H1 (cell line): ENCODE results near the gene PTRH1. TPM values are rescaled to one million over a fixed set of nuclear protein-coding genes. Genes with fewer than 3 reads are reported as not detected.

Experiments
- PHF8 ChIP-seq: fragments of 200-600 bp; sonication (generic); conservative IDR thresholded peaks from 2 replicates; pipeline ENCODE4 v1.7.1; 2012; ENCODE audit warnings: low read depth, mild to moderate bottlenecking, inconsistent platforms, low read length, moderate library complexity
- POLR2A ChIP-seq, 2 experiments: IDR thresholded peaks; 1 replicate in 1 of 2; 2 replicates in 1 of 2; pipeline ENCODE4 v1.6.1; 2011; ENCODE audit warnings: low read depth in 2 of 2, low read length in 2 of 2, mild to moderate bottlenecking in 2 of 2; ENCODE audit errors: control extremely low read depth in 1 of 2
- SAP30 ChIP-seq: fragments of 300-600 bp; sonication (generic); IDR thresholded peaks from 2 replicates; pipeline ENCODE4 v1.7.1; 2012; ENCODE audit warnings: low read length, moderate library complexity, mild to moderate bottlenecking, inconsistent platforms; ENCODE audit not compliant: insufficient read depth, insufficient replicate concordance
- polyA plus RNA-seq, 7 experiments: library from polyadenylated mRNA; depleted of rRNA in 3 of 7; stranded (reverse) in 5 of 7; unstranded in 2 of 7; fragments of >200 nt in 5 of 7; fragments of 200-250 nt in 2 of 7; gene quantifications; 1 replicate in 5 of 7; 2 replicates in 1 of 7; 4 replicates in 1 of 7; pipeline versions ENCODE4 v1.2.1 to v1.2.3, GENCODE V29; 2011 to 2013; ENCODE audit warnings: missing spikeins in 2 of 7, mixed read lengths in 2 of 7
- total RNA-seq: library from RNA; stranded (reverse); fragmentation: NEBNext Ultra II Directional; extraction: Animal tissue kit (Norgen Biotek cat#: 25700); gene quantifications from 2 replicates; pipeline ENCODE4 v1.2.1, GENCODE V29; 2021

PTRH1 gene
- total and polyA plus RNA-seq, 2 of the 8 experiments (the other 6 are each of a cell fraction or from before 2014, with no cell fraction given): 11.1 to 19.8 TPM

- TF ChIP-seq PHF8: no peak
- no peak for TF ChIP-seq SAP30
- no peak for TF ChIP-seq POLR2A (IDR thresholded peaks at IDR 0.05; ENCODE audit: control extremely low read depth in 1 of 2, low read depth in 2 of 2, low read length in 2 of 2)
Observed at GRCh38 chr9:127762111-127762676, 46.7 kb upstream of the PTRH1 start (continued).
